Activated T-cell treated with anti-CD3 and anti-CD28 coated beads, Interleukin-2, amount 50 U/mL, for 48 hours (primary cell): ENCODE results near the gene APH1B.

Source experiments
- DNase-seq, 2 experiments: peaks; one replicate each; pipeline ENCODE4 v3.0.0-alpha.2; 2020

The APH1B gene

DNA sequence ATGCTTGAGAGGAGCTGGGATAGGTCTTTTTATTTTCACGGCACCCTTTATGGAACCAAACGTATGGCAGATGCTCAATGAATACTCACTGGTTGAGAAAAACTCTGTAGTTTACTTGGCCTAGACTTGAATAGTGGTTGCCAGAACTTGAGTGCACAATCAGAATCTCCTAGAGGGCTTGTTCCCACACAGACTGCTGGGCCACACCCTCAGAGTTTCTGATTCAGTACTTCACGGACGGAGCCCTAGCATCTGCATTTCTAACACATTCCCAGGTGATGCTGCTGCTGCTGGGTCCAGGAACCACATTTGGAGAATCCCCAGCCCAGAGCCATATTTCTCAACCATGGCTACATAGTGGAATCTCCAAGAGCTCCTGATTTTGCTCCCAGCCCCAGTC, 79.7 kb downstream of the APH1B start:
- DNase-seq, result no peak

- DNase-seq, result no peak
Observed at GRCh38 chr15:63357731-63358130, 80.3 kb downstream of the APH1B start.

DNA sequence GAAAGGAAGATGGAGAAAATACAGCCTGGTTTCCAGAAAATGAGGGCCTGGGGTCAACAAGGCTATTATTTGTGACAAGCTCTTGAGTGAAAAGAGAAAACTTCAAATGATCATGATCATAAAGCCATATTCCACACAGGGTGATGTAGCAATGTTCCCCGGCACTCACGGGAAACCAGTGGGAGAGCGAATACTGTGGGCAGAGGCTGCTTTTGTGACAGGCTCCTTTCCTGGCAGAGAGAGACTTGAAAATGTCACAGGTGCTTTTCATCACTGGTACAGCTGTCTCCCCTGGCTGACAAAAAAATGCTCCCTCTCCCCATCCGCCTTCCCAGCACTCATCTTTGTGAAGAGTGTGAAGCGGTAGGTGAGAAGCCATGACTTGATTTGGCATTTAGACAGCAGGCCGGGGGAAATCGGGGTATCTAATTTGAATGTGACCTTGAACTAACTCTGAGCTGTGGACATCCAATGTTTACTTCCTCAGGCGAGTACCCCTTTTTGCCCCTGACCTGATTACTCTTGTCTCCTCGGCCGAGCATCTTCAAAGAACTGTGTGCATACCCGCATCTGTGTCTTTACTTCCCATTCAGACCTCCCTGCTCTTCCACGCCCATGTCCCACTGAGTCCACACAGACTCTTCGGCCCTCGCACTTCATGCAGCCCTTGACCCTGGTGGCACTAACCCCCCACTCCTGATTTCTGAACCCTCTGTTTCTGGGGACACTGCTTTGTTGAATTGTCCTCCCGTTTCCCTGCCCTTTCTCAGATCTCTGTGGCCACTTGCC, 81.0 kb downstream of the APH1B start:
- DNase-seq, result no peak
